GM18520 (cell line): ENCODE data around the gene SDHAF2.
"Not testable (repeated sequence)": the region's sequence is repeated elsewhere in the genome, so short reads cannot be mapped to it uniquely, and the experiment has no call there.

Source experiments
- ATAC-seq: cut with Tn5 transposase; IDR thresholded peaks from one replicate; pipeline ENCODE4 v1.9.1; 2021; ENCODE audit not compliant: unreplicated experiment

The SDHAF2 gene

DNA sequence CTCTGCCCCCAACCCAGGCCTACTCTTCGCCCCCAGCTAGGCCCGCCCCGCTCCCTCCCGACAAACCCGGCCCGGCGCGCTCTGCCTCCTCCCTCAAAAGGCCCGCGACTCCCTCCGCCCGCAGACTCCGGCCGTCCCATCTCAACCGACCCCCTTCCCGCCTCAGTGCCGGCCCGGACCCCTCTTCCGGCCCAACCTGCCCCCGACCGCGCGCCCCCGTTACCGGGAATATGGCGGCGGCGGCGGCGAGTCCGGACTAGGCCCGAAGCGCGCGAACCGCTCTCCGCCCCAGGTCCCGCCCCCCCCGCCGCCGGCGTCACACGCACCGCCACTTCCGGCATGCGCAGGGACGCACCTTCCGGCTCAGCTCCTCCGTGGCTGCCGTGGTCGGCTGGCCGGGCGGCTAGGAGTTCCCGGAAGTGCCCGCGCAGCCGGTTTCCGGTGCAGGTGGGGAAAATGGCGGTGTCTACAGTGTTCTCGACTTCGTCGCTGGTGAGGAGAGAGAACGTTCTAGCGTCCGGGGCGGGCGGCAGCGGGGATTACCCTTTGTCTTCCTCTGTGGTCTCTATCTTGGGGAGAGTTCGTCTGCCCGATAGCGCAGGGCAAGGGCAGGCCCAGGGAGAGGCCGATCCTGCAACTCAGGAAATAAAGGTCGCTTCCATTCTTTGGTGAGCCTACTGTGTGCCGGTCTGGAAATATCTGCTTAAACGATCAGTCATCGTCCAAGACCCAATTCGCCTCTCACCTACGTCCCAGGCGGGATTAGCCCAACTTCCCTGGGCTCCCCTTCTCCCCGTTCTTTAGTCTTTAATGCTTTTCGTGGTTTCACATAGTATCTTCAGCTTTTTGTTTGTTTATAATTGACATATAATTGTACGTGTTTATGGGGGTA is at the start of gene SDHAF2, which contains the start of gene CPSF7:
SDHAF2 (plus strand) TSS at position 434 of the 892 bp plus-strand sequence; CDS start at position 457, 23 bp downstream.
CPSF7 (minus strand) TSS at position 285 of the 892 bp plus-strand sequence. CDS start 740 bp downstream, outside the sequence.
- peak; percentile 94 for ATAC-seq

DNA sequence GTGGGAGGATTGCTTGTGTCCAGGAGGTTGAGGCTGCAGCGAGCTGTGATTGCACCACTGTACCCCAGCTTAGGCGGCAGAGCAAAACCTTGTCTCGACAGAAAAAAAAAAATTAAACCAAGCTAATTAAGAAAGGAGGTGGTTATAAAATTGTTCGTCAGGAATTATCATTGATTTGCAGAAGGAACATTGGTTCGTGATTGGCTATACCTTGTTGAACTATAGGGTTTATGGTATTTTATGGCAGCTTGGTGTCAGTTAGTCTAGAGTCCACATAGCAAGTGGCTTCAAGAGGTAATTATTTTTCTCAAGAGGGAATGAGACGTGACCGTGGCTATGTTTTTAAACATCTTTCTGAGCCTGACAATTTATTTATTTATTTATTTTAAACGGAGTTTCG is 49.0 kb upstream of the SDHAF2 start:
- no peak for ATAC-seq

DNA sequence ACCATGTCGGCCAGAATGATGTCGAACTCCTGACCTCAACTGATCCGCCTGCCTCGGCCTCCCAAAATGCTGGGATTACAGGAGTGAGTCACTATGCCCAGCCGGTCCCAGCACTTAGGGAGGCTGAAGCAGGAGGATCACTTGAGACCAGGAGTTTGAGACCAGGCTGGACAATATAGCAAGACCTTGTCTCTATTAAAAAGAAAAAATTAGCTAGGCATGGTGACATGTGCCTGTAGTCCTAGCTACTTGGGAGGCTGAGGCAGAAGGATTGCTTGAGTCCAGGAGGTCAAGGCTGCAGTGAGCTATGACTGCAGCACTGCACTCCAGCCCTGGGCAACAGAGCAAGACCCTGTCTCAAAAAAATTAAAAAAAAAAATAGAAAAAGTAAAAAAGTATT is 46.1 kb upstream of the SDHAF2 start:
- ATAC-seq = not testable (repeated sequence)

DNA sequence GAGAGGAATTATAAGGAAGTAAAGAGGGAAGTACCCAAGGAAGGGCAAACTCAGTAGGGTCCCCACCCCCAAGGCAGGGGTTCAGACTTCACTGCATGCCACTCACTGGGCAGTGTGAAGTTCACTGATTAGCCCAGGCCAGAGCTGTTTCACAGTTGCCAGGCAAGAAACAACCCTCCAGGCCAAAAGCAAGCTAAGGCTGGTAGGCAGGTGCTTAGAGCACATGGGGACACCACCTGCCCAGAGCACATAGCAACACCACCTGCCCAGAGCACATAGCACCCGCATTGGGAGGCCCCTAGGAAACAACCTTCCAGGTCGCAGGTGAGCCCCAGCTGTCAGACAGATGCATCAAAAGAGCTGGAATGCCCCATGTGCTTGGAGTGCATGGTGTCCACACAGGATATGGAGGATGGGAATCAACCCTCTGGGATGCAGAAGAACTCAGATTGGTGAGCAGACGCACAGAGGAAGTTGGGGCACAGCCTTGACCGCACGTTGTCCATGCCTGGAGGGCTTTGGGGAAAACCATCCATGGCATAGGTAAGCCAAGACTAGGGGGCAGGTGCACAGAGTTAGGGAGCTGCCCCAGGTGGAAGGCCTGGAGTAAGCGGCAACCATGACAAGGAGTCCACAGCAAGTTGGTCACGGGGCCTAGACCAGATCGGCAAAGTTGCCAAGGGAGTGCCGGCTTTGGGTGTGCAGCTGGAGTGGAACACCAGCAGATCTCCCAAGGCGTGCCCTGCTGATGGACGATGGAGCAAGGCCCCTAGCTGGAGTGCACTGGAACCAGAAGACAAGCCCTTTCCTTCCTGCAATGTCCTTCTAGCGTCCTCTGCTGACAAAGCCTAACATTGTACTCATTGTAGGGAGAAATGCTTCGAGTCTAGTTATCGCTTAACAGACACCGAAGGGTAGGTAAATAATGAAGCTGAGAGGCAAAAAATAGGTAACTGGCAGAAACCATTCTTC is 45.4 kb upstream of the SDHAF2 start:
- no peak for ATAC-seq

DNA sequence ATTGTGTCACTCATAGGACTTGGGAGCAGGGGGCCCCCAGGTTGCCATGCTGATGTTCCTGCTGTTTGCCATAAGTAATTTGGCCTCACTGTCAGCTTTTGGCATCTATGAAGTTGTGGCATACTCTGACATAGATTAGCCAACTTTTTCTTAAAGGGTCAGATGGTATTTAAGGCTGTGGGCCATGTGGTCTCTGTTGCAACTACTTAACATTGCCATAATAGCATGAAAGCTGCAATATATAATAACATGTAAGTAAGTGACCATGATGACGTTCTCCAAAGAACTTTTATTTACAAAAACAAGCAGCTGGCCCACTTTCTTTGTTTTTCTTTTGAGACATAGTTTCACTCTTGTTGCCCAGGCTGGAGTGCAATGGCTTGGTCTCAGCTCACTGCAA is 39.8 kb upstream of the SDHAF2 start:
- ATAC-seq = no peak

DNA sequence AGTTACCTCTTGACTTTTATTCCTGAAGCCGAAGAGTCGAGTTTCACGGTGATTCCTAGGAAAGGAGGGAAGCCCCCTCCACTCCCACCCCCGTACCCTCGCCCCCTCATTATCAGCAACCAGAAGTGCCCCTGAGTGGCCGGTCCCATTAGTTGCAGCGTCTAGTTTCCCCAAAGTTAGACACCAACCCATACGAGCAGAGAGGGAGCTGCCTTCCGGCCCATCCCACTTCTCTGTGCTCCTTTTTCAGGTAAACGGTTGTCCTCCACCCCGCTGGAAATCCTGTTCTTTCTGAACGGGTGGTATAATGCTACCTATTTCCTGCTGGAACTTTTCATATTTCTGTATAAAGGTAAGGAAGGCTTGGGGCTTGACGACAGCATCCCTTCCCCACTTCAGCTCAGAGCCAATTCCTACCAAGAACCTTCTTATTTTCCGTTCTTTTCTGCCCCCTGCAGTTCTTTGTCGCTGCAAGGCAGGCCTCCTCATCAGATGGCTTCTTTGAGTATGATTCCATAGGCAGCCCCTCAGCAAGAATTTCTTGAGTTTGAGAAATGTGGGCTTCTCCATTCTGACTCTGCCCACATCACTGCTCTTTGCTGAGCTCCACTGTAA is 36.8 kb upstream of the SDHAF2 start:
- no peak for ATAC-seq

DNA sequence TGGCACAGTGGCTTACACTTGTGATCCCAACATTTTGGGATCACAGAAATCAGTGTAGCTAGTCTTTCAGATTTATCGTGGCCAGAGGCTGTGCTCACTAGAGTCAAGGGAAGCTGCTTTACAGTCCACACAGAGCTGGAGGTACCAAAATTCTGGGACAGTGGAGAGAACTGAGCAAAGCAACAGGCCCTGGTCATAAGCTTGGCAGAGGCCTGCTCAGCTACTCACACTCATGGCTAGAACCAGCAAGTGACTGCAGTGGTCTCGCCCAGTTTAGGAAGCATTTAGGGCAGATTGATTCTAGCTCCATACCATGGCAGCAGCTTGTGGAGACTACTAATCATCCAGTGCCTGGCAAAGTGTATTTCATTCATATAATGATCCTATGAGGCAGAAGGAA is 28.8 kb upstream of the SDHAF2 start:
- ATAC-seq = no peak

DNA sequence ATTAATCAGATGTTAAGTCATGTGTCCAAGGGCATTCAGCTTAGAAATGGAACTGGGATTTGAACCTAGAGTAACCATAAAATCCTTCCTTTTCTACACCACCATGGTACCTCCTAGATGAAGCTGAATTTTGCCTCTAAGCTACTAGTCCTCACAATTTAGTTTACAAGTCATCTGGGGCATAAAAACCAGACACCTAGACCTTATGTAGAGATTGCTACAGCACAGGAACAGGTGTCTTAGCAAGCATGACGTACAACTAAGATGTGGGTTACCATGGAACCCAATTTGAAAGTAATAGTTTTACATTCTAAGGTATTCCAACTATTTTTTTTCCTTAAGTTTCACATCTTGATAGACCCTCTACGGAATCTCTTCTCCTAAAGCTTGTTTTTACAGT is 28.4 kb upstream of the SDHAF2 start:
- no peak for ATAC-seq

DNA sequence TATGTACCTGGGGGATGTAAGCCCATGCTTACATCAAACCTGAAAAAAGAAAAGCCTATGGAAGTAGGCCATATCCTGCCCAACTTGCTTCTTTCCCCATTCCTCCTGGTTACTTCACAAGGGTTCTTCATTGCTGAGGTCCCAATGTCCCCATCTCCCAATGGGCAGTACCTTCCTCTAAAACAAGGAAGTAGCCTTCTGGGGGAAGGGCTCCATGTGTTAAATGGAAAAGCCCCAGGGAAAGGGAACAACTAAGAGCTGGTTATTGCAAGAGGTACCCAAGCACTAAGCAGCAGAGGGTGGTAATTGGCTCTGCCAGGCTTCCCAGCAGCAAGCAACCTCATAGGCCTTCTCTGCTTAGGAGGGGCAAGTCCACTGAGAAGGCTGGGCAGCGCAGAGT is 26.3 kb upstream of the SDHAF2 start:
- no peak for ATAC-seq

DNA sequence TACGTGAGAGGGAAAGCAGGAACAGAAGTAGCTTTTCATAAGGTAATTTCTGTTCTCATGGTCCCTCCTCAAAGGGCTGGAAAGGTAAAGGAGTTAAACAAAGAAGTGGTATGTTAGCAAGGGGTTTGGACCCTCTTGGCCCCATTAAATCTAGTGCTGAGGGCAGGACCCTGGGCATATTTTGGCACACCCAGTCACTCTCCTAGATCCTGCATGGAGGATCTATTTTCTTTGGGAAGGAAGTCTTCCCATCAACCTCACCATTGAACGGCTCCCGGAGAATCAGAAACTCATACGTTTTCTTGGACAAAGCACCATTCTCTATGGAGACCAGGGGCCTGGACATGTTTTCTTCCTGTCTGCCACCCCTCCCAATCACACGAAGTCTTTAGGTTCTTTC is 25.8 kb upstream of the SDHAF2 start:
- no peak for ATAC-seq

DNA sequence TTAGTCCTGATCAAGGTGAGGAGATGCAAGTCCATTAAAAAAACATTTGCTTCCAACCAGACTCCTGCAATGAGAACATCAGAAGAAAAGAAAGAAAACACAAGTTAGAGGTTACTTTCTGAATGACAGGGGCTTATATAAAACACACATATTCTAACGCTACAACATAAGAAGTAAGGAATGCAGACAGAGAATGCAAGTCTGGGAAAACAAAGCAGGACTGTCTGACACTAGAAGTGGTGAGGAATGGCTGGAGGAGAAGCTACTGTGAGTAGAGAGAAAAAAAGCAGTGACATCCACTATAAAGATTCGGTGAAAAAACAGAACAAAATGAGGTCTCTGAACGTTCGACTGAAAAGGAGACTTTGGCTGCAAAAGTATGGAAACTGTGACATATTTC is 25.3 kb upstream of the SDHAF2 start:
- no peak for ATAC-seq

DNA sequence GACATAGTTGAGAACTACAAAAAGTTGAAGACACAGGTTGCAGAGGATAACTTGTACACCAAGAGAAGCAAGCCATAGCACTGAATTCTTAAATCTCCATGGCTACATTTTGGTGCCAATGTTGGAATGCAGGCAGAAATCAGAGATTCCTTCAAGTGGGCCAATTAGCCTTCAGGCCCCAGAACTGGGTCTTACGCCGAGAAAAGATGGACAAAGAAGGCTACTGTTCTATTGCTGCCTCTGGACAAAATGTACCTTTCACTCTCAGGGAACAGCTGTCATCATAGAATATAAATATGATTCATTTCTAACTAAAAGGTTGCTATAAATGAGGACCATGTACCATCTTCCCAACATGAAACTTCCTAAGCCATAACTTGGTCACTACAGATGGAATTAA is 23.9 kb upstream of the SDHAF2 start:
- no peak for ATAC-seq

DNA sequence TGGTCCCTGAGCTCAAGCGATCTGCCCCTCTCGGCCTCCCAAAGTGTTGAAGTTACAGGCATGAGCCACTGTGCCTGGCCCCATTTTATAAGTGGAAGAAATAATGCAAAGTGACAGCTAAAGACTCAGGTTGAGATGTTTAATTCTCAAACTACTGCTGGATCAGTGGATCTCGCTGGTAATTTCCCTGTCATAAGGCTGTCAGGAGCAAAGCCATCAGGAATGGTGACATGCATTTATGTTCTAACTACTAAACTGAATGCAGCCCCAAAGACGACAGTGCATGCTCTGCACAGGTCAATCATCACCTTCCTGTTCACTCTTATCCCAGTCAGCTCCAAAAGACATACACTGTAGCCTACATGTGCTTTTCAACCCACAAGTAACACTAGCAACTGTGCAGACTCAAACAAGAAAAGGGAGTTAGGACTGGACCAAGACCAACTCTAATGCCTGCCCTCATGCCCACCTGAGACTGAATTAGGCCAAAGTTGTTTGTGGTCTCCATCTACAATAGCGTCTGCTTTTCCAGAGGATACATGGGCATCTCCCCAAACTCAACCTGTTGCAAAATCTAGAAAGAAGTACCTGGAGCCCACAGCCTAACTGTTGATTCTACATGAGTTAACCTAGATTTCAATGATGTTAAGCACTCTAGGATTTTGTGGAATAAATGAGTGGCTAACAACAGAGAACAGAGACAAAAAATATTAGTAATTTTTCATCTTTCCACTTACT is 22.8 kb upstream of the SDHAF2 start:
- no peak for ATAC-seq

DNA sequence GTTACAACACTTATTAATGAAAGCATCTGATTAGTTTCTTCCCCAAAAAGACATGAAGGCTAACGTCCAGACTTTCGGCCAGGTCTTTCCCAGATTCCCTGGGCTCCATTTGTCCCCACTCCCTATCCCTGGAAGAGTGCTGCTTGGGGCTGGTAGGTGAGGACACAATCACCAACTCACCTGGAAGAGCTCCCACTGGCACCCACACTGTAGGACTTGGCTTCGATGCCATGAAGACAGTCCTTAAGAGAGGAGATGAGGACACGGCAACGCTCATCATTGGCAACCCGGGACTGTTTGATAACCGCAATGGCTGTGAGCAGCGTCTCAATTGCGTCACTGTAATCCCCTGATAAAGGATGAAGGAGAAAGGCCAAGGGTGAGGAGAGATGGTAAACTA is 18.3 kb upstream of the SDHAF2 start:
- no peak for ATAC-seq

DNA sequence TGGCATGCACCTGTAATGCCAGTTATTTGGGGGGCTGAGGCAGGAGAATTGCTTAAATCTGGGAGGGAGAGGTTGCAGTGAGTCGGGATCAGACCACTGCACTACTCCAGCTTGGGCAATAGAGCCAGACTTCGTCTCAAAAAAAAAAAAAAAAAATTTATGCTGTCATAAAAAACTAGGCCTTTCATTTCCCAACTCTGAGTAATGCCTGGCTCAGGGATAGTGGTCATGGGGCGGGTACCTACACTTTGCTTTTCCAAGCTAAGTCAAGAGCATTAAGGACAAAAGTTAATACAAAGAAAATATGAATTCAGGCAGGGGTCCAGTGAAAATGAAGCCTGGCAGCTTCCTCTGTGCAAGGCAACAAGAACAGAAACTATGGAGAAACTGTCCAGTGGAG is 16.4 kb upstream of the SDHAF2 start:
- ATAC-seq = no peak

DNA sequence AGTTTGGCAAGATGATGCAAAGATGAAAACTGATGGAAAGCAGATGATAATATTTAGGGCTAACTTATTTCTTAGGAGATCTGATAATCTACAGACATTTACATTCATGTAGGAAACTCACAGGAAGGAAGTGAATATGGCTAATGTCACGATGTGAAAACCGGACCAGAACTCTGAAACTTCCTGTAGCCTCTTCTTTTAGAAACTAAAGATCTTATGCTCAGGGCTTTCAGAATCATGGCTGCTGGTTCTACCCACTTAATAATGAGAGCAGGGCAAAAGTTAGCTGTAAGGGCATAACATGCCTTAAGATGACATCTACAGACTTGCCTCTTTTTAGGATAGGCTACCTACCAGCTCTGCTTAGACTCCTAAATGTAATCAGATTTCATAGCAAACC is 15.4 kb upstream of the SDHAF2 start:
- no peak for ATAC-seq

DNA sequence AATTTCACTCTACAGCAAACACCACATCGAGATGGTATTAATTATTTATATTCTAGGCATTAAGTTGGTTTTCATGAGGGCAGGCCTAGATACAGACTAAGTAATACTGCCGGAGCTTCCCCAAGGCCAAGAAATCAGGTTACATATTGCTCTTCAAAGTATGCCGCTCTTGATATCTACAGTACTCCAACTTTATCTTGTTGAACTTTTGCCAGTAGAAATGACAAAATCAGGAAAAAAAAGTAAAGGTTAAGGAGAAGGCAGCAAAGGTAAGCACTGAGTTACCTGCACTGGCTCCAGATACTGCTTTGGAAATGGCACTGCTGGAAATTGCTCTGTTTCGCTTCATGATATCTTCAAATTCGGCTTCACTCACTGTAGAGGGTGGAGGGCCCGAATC is 14.5 kb upstream of the SDHAF2 start:
- ATAC-seq = no peak

DNA sequence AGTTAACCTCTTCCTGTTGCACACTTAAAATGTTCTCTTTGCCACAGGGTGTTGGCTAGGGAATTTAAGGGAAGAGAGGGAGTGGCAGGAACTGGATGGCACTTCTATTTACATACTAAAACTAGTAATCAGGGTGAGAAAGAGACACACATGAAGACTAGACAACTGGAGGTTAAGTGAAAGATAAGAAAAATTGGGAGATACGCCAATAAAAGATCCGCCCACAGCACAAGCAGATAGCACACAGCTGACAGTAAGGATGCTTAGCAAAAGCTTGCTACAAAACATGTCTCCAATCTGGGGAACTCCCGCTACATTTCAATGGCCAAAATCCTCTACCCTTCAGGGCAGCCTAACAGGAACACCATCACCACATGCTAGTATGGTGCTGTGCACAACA is 13.0 kb upstream of the SDHAF2 start:
- ATAC-seq = no peak

DNA sequence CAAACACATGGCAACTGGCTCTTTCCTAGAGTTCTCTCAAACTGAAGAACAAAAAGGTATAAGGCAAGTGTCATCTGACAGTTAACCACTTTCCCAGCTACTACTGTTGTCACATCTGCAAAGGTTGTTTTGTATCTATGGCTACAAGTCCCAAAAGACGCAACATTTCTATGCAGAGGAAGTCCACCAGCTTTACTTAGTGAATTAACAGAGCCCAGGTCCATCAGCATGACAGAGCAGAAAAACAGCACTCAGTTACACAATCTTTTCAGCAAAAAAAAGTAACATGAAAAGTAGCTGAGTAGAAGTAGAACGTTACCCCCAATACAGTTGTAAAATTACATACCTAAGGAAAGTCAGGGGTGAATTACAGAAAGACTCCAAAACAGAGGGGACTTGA is 12.3 kb upstream of the SDHAF2 start:
- ATAC-seq = no peak

DNA sequence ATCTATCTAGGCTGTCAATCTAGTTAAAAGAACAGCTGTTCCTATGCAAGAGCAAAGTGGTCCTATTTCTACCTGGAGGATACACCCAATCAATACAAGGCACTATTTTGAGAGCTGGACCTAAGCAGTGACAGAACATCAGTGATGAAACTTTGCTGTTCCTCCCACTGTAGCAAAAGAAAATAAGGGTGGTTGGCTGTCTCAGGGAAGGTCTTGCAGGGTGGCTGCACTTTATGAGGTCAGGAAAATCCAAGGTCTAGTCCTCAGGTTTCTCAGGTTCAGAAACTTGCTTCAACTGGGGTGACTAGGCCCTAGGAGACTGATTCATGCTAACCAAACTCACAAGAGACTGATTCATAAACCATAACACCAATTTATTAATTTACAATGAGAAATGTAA is 11.8 kb upstream of the SDHAF2 start:
- no peak for ATAC-seq

DNA sequence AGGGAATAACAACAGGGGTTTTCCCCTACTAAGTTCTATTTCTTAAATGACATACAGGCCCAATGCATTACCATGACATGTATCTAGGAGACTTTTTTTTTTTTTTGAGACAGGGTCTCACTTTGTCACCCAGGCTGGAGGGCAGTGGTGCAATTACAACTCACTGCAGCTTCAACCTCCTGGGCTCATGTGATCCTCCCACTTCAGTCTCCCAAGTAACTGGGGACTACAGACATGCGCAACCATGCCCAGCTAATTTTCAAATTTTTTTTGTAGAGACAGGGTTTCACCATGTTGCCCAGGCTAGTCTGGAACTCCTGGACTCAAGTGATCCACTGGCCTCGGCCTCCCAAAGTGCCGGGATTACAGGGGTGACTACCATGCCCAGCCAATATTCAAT is 7.7 kb upstream of the SDHAF2 start:
- no peak for ATAC-seq
